SH-SY5Y (cell line): ENCODE results near the gene RMDN2.

Source experiments
- GATA2 ChIP-seq: IDR thresholded peaks from 2 replicates; pipeline ENCODE4 v1.6.1; 2011; ENCODE audit warnings: mild to moderate bottlenecking, low read depth, low read length
- GATA3 ChIP-seq: IDR thresholded peaks from 2 replicates; pipeline ENCODE4 v1.6.1; 2011; ENCODE audit warnings: low read depth, mild to moderate bottlenecking, low read length, moderate library complexity

DNA sequence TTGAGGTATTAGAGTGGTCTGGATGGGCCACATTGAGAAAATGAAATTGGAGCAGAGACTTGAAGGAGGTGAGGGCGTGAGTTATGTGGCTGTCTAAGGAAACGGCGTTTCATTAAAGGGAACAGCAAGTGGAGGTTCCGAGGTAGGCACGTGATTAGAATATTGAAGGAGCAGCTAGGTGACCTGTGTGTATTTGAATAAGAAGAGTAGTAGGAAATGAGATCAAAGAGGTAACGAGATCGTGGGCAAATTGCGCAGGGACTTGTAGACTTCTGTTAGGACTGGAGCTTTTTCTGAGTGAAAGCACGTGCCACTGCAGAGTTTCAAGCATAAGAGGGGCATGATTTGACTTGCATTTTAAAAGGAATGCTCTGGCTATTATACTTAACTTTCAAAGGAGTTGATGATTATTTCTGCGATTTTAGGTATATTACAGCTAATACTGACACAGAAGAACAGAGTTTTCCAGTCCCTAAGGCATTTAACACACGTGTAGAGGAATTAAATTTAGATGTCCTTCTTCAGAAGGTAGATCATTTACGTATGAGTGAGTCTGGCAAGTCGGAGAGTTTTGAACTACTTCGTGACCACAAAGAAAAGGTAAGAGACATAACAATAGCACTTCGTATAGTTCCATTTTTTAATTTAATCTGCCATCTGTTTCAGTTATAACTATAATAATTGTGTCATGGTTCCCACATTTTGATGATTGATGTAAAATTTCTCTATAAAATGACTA is 48.7 kb downstream of the RMDN2 start:
- TF ChIP-seq GATA3 (no peak), GATA2 (no peak)
